ENCODE measurements around the gene MAGEE1. TPM values are rescaled to one million over a fixed set of nuclear protein-coding genes. Genes with fewer than 3 reads are reported as not detected.

The MAGEE1 gene
- total and polyA plus RNA-seq, 2 donors (not counting 1 experiment from before 2014, with no cell fraction given), result 0.52 to 1.2 TPM

DNA sequence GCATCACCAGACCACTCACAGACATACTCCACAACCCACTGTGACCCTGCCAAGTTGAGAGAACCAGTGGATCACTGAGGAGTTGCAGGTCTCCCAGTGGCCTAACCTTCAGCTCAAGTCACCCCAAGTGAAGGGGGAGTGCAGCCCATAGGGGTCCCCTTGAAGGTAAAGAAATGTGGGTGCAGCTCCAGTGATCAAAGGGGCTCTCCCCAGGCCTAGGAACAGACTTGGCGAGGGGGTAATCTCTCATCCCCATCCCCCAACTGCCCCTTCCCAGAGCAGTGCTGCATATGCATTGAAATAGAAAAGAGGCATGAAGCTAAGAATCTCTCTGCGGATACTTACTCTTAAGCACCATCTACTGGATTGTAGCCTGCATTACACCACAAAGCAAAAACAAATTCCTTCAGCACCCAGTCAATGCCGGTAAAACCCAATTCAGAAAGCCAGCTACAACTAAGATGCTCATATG, 27.0 kb downstream of the MAGEE1 start:
- H3K27me3 ChIP-seq (ENCODE audit: control insufficient read depth, insufficient read depth, low read length), result no peaks in the 10 kb centered on the region
- H3K4me1 ChIP-seq (ENCODE audit: control insufficient read depth, extremely low read depth, insufficient read depth, low read length), result no peaks in the 10 kb centered on the region
- no peaks in the 10 kb centered on the region for H3K79me2 ChIP-seq (ENCODE audit: control insufficient read depth, insufficient read depth, low read length)
- no peak overlapping the region for H3K4me3 ChIP-seq (replicated peaks in 1 of 4; ENCODE audit: control extremely low read depth in 1 of 4, insufficient read depth in 1 of 4, low read depth in 3 of 4, low read length in 4 of 4)
- peak; percentile 1 to 2 for DNase-seq (ENCODE audit: low read depth in 2 of 2)
- peak; percentile 30 to 48 for TF ChIP-seq CTCF (conservative IDR thresholded peaks at IDR 0.05 in 1 of 2, IDR thresholded peaks at IDR 0.05 in 1 of 2; ENCODE audit: low read depth in 1 of 2, low read length in 2 of 2)
- TF ChIP-seq EZH2 (IDR thresholded peaks at IDR 0.05; ENCODE audit: low read length, missing control alignments), result no peak
- no peaks in the 10 kb centered on the region for H3K36me3 ChIP-seq (ENCODE audit: control insufficient read depth, insufficient read depth, low read length)
- no peaks in the 10 kb centered on the region for H3K9me3 ChIP-seq (ENCODE audit: control insufficient read depth, insufficient read depth, low read depth, low read length)
- no peak overlapping the region for H3K4me2 ChIP-seq (ENCODE audit: extremely low read depth, insufficient read depth, low read length)
- H3K27ac ChIP-seq (ENCODE audit: insufficient read depth, low read length), result no peak overlapping the region
- H3K9ac ChIP-seq (ENCODE audit: insufficient read depth, low read length), result no peak overlapping the region
- no peak overlapping the region for H2AFZ ChIP-seq (ENCODE audit: low read length)
- no peaks in the 10 kb centered on the region for H4K20me1 ChIP-seq (ENCODE audit: control insufficient read depth, extremely low read depth, insufficient read depth, low read length)

- no peak overlapping the region for H3K27ac ChIP-seq (ENCODE audit: insufficient read depth, low read length)
- H3K4me3 ChIP-seq (replicated peaks in 1 of 4; ENCODE audit: control extremely low read depth in 1 of 4, insufficient read depth in 1 of 4, low read depth in 3 of 4, low read length in 4 of 4), result no peak overlapping the region
- H3K27me3 ChIP-seq (ENCODE audit: control insufficient read depth, insufficient read depth, low read length), result no peaks in the 10 kb centered on the region
- H3K9me3 ChIP-seq (ENCODE audit: control insufficient read depth, insufficient read depth, low read depth, low read length), result no peaks in the 10 kb centered on the region
- H3K36me3 ChIP-seq (ENCODE audit: control insufficient read depth, insufficient read depth, low read length), result no peaks in the 10 kb centered on the region
- H2AFZ ChIP-seq (ENCODE audit: low read length), result no peak overlapping the region
- no peak for DNase-seq (ENCODE audit: low read depth in 2 of 2)
- no peaks in the 10 kb centered on the region for H4K20me1 ChIP-seq (ENCODE audit: control insufficient read depth, extremely low read depth, insufficient read depth, low read length)
- no peaks in the 10 kb centered on the region for H3K4me1 ChIP-seq (ENCODE audit: control insufficient read depth, extremely low read depth, insufficient read depth, low read length)
- H3K4me2 ChIP-seq (ENCODE audit: extremely low read depth, insufficient read depth, low read length), result no peak overlapping the region
- H3K79me2 ChIP-seq (ENCODE audit: control insufficient read depth, insufficient read depth, low read length), result no peaks in the 10 kb centered on the region
- H3K9ac ChIP-seq (ENCODE audit: insufficient read depth, low read length), result no peak overlapping the region
- TF ChIP-seq CTCF (conservative IDR thresholded peaks at IDR 0.05 in 1 of 2, IDR thresholded peaks at IDR 0.05 in 1 of 2; ENCODE audit: low read depth in 1 of 2, low read length in 2 of 2) (no peak), EZH2 (IDR thresholded peaks at IDR 0.05; ENCODE audit: low read length, missing control alignments) (no peak)
These were observed 49.8 kb downstream of the MAGEE1 start for GRCh38 chrX:76477353-76477752.
